CD4-positive, alpha-beta T cell treated with Interleukin-6 for 4 hours (primary cell): ENCODE results near the gene PGA5.
A peak's percentile ranks its signal among the peaks of the same experiment; 100 is the strongest.
"Not testable (repeated sequence)": the region's sequence is repeated elsewhere in the genome, so short reads cannot be mapped to it uniquely, and the experiment has no call there.

Experiments
- DNase-seq: peaks from one replicate; pipeline ENCODE4 v3.0.0-alpha.2; 2020; ENCODE audit warnings: mixed read lengths

Gene PGA5

DNA sequence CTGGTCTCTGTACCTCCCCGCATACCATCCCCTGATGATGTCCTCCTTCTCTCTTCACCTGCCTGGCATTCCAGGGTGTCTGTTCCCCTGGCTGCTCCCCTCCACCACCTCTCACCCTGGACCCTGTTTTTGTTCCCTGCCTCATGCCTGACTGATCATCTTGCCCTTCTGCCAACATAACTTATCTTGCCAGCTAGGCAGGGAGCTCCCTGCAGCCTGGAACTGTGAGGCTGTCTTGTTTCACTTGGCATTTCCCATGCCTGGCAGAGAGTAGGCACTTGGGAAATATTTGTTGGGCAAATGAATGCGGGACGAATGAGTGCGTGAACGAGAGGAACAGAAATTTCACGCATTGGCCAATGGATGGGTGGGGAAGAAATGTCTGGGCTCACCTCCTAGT lies 11.5 kb upstream of the PGA5 start:
- DNase-seq = not testable (repeated sequence)

DNA sequence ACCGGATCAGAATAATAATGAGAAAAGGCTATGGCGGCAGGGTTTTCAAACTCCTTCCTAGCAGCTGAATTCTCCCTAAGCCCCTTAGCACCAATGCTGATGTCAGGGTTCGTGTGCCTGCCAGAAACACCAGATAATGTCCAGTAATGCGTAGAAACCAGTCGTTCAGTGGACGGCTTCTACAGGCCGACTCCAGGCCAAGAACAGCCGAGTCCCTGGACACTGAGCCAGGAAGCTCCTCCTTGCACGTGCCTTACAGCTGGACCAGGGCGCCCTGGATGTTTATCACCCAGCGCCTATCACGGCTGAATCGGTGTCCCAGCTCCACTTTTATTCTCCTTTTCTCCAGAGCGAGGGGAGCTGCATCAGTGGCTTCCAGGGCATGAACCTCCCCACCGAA lies 9.9 kb upstream of the PGA5 start:
- DNase-seq = not testable (repeated sequence)

DNA sequence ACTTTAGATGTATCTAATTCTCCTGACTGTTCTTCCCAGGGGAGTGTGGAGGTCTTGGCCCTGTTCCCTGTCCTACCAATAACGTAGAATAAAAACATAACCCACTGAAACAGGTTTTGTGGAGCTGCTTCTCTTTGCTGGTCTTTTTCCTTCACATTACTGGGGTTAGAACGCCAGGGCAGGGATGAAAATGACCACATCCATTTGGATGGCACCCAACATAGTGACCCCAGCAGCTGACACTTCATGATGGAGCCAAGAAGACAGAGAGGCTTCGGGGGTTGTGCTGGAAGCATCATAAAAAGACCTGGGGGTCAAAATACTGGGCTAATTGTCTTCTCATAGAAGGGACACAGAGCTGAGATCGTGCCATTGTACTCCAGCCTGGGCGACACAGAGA lies 9.4 kb upstream of the PGA5 start:
- DNase-seq = not testable (repeated sequence)

GRCh38 chr11:61232548-61233145 lies 8.3 kb upstream of the PGA5 start:
- not testable (repeated sequence) for DNase-seq

DNA sequence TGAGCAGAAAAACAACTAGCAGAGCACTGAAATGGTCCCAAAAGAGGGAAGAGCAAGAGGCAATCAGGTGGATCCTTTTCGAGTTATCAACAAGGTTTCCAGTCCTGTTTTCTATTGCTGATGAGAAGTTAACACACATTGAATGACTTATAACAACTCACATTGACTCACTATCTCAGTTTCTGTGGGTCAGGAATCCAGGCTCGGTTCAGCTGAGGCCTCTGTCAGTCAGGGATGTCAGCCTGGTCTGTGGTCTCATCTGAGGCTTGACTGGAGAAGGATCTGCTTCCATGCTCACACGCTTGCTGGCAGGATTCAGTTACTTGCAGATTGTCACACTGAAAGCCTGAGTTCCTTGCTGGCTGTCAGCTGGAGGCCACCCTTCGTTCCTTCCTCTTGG lies 3.8 kb upstream of the PGA5 start:
- DNase-seq = not testable (repeated sequence)

- not testable (repeated sequence) for DNase-seq
Measured at GRCh38 chr11:61240288-61240687, 687 bp upstream of the PGA5 start.

DNA sequence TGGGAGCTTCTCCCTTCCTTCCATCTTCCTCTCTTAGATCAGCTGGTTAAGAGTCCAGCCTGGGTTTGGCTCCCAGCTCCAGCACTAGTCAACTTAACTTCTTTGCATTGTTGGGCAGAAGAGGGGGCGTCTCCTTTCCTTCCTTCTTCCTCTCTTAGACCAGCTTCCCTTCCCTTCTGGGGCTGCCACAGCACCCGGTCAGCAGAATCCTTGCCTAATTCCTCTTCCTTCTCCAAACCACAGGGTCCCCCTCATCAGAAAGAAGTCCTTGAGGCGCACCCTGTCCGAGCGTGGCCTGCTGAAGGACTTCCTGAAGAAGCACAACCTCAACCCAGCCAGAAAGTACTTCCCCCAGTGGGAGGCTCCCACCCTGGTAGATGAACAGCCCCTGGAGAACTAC lies 551 bp downstream of the PGA5 start:
- not testable (repeated sequence) for DNase-seq

- DNase-seq = not testable (repeated sequence)
Measured at GRCh38 chr11:61245284-61245964, 4.4 kb downstream of the PGA5 start.

DNA sequence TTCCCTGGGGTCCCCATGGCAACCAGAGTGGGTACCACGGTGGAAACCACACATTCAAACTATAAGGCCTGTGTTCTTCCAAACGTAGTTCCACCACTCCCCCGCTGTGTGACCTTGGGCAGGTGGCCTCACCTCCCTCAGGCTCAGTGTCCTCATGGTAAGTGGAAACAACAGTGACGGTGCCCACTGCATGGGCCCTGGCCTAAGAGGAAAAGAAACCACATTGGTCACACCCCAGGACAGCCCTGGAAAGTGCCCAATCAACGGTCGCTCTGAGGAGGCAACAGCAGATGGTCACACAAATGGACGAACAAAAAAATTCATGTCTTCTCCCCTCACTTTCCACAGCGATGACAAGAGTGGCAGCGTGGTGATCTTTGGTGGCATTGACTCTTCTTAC lies 7.1 kb downstream of the PGA5 start:
- not testable (repeated sequence) for DNase-seq

GRCh38 chr11:61249201-61249600 lies 8.2 kb downstream of the PGA5 start:
- not testable (repeated sequence) for DNase-seq

DNA sequence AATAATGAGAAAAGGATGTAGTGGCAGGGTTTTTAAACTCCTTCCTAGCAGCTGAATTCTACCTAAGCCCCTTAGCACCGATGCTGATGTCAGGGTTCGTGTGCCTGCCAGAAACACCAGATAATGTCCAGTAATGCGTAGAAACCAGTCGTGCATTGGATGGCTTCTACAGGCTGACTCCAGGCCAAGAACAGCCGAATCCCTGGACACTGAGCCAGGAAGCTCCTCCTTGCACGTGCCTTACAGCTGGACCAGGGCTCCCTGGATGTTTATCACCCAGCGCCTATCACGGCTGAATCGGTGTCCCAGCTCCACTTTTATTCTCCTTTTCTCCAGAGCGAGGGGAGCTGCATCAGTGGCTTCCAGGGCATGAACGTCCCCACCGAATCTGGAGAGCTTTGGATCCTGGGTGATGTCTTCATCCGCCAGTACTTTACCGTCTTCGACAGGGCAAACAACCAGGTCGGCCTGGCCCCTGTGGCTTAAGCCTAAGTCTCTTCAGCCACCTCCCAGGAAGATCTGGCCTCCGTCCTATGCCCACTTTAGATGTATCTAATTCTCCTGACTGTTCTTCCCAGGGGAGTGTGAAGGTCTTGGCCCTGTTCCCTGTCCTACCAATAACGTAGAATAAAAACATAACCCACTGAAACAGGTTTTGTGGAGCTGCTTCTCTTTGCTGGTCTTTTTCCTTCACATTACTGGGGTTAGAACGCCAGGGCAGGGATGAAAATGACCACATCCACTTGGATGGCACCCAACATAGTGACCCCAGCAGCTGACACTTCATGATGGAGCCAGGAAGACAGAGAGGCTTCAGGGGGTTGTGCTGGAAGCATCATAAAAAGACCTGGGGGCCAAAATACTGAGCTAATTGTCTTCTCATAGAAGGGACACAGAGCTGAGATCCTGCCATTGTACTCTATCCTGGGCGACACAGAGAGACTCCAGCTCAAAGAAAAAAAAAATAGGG lies 10.1 kb downstream of the PGA5 start:
- DNase-seq = not testable (repeated sequence)

GRCh38 chr11:61252332-61252731 lies 11.4 kb downstream of the PGA5 start:
- DNase-seq = not testable (repeated sequence)

GRCh38 chr11:61254403-61255025 lies 13.5 kb downstream of the PGA5 start:
- DNase-seq = peak; percentile 66

GRCh38 chr11:61256710-61257482 lies 15.9 kb downstream of the PGA5 start:
- no peak for DNase-seq

GRCh38 chr11:61258546-61258945 lies 17.6 kb downstream of the PGA5 start:
- DNase-seq = no peak

GRCh38 chr11:61259363-61259762 lies 18.4 kb downstream of the PGA5 start:
- DNase-seq = no peak

DNA sequence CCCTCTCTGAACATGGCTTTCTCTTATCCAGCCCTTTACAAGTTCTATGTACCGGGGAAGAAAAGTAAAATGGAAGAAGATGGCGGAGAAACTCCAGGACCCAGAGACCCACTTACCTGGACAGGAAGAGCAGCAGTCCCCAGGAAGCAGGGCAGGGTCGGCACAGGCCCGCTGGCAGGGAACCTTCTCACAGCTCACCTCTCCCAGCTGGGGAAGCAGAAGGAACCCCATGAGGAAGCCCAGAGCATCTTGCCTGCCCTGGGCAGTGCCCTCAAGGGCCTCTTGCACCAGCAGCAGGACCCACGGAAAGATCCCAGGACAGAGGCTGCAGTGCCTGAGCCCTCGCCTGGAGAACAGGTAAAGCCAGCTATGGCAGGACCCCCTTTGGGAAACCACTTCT lies 23.4 kb downstream of the PGA5 start:
- DNase-seq = no peak

DNA sequence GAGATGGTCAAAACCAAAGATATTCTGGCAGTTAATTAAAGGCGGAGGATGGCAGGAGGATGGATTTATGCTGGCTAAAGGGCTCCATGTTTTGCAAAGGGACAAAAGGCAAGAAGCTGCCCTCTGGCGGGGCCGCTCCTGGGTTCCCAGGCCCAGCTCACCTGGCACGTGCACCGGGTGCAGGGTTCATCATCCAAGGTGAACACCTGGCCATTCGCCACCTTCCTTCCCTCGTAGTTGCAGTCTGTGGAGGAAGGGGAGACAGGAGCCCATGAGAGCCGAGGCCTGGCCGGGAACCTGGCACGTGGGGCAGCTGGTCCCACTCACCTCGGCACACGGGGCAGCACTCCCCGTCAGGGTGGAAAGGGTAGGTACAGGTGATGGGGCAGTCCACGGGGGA lies 23.8 kb downstream of the PGA5 start:
- DNase-seq = no peak

GRCh38 chr11:61265357-61265756 lies 24.4 kb downstream of the PGA5 start:
- no peak for DNase-seq

- no peak for DNase-seq
Measured at GRCh38 chr11:61266602-61267001, 25.6 kb downstream of the PGA5 start.

DNA sequence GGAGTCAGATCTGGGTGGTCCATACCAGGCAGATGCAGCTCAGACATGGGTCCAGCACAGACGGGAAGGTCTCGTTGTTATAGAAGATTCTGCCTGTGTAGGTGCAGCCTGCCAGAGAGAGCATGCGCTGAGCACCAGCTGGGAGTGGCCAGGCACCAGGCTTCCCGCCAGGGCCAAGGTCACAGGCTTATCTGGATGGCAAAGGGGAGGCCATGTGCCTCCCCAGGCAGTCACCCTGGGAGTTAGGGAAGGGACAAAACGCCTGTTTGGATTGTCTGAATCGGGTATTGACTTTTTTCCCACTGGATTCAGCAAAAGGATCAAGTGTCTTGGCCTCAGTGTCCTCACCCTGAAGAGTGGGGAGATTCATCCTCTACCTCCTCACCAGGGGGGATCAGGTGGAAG lies 26.5 kb downstream of the PGA5 start:
- no peak for DNase-seq

- no peak for DNase-seq
Measured at GRCh38 chr11:61268588-61269250, 27.7 kb downstream of the PGA5 start.
